ENCODE measurements around the gene TBX3.

The TBX3 gene

DNA sequence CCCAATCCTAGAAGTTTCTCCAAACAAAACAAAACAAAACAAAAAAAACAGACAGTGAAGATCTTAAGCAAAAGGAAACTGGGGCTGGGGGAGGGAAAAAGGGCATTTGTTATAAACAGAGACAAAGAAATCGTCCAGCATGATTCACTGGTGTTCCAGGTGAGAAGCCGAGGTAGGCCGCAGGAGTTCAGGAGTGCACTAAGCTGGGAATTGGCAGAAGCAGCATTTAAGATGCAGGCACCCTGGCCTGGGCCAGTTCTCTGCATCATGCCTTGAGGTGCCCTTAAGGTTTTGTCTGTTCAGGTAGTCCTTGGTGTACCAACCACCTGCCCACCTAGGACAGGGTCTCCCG is 11.2 kb downstream of the TBX3 start:
- peak overlapping the region; percentile 73 for H3K4me3 ChIP-seq (replicated peaks; ENCODE audit: low read depth, low read length)
- TF ChIP-seq, protein P1, sequence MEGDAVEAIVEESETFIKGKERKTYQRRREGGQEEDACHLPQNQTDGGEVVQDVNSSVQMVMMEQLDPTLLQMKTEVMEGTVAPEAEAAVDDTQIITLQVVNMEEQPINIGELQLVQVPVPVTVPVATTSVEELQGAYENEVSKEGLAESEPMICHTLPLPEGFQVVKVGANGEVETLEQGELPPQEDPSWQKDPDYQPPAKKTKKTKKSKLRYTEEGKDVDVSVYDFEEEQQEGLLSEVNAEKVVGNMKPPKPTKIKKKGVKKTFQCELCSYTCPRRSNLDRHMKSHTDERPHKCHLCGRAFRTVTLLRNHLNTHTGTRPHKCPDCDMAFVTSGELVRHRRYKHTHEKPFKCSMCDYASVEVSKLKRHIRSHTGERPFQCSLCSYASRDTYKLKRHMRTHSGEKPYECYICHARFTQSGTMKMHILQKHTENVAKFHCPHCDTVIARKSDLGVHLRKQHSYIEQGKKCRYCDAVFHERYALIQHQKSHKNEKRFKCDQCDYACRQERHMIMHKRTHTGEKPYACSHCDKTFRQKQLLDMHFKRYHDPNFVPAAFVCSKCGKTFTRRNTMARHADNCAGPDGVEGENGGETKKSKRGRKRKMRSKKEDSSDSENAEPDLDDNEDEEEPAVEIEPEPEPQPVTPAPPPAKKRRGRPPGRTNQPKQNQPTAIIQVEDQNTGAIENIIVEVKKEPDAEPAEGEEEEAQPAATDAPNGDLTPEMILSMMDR (IDR thresholded peaks at IDR 0.05; ENCODE audit: low read depth, low read length, missing control alignments): no peak

DNA sequence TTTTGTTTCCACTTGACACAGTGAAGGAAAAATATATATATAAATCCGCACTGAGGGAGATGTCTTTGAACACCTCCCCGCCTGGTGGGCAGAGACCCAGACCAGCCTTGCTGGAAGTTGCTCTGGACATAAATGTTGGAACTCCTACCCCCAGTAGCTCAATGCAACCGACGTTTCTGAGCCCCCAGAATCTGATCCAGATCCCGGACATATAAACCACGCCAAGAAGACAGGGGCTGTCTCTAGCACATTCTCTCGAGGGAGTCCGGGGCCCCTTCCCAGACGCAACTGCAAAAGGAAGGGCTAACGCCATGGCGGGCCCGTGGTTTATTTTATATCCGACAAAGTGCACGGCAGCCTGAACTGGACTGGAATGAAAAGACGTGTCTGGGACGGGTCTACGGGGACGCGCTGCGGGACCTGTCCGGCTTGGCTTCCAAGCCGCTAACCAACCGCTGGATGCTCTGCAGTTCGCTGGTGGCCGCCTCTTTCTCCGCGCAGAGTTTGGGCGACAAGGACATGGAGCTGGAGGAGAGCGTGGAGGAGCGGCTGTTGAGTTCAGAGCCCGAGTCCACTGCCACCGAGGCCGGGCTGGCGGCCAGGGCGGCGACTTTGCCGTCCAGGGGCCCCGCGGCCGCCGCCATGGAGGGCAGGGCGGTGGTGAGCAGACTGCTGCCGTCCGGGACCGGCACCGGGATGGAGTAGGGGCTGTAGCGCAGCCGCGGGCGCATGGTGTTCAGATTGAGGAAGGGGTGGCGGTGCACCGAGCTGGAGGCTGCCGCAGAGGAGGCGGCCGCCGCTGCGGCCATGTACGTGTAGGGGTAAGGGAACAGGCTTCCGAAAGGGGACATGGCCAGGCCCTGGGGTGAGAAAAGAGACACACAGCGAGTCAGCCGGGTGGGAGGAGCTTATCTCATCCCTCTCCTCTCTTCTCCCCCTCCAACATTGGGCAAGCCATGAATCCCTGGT is 12.2 kb downstream of the TBX3 start:
- H3K4me3 ChIP-seq (replicated peaks; ENCODE audit: low read depth, low read length): peak overlapping the region; percentile 73
- DNase-seq (ENCODE audit: extremely low read depth, low read depth): no peak
- TF ChIP-seq, protein P1 (IDR thresholded peaks at IDR 0.05; ENCODE audit: low read depth, low read length, missing control alignments): no peak

More for the DNA sequence above, 11.2 kb downstream of the TBX3 start:
- no peak for DNase-seq (ENCODE audit: extremely low read depth, low read depth)

DNA sequence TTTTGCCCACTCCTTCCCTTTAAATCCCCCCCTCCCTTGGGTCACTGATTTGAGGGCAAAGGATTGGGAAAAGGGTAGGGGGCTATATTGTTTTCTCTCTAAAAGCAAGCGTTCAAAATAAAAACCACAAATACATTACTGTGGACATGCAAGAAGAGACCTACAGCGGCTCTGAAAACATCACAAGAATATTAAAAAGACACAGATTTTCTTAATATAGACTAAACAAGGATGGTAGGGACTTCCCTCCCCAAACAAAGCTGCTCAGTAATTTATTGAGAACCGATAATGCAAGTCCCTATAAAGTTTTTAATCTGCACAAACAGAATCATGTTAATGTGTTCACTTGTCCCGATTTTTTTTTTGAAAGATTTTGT is 12.9 kb downstream of the TBX3 start:
- TF ChIP-seq, protein P1 (IDR thresholded peaks at IDR 0.05; ENCODE audit: low read depth, low read length, missing control alignments): no peak
- no peak for DNase-seq (ENCODE audit: extremely low read depth, low read depth)
- H3K4me3 ChIP-seq (replicated peaks; ENCODE audit: low read depth, low read length): peak overlapping the region; percentile 73

DNA sequence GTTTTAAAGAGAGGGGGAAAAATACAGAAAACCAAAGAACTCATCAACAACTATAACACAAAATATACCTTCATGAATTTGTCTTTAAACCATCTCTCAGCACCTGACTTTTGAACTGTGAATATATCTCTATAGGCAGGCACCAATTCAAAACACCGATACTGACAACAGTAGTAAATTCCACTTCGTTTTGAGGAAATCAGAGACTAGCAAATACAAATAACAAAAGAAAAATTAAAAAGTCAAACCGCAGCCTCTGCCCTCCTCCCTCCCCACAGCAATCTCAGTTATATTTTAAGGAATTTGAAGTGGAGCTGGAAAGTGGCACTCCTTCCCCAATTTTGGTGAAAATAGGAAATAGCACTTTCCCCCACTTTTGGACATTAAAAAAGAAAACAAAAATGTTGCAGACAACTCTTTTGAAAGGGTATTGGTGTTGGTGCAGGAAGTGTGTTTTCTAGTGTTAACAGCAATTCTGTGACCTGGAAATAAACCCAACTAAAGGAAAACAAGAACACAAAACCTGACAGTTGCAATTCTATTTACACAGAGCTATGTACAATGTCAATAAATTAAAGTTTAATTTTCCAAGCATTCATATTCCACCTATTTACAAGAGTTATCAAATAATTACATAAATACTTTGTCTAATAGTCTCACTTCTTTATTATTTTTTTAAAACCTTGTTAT is 13.5 kb downstream of the TBX3 start:
- H3K4me3 ChIP-seq (replicated peaks; ENCODE audit: low read depth, low read length): peak overlapping the region; percentile 73
- TF ChIP-seq, protein P1 (IDR thresholded peaks at IDR 0.05; ENCODE audit: low read depth, low read length, missing control alignments): no peak
- DNase-seq (ENCODE audit: extremely low read depth, low read depth): no peak

DNA sequence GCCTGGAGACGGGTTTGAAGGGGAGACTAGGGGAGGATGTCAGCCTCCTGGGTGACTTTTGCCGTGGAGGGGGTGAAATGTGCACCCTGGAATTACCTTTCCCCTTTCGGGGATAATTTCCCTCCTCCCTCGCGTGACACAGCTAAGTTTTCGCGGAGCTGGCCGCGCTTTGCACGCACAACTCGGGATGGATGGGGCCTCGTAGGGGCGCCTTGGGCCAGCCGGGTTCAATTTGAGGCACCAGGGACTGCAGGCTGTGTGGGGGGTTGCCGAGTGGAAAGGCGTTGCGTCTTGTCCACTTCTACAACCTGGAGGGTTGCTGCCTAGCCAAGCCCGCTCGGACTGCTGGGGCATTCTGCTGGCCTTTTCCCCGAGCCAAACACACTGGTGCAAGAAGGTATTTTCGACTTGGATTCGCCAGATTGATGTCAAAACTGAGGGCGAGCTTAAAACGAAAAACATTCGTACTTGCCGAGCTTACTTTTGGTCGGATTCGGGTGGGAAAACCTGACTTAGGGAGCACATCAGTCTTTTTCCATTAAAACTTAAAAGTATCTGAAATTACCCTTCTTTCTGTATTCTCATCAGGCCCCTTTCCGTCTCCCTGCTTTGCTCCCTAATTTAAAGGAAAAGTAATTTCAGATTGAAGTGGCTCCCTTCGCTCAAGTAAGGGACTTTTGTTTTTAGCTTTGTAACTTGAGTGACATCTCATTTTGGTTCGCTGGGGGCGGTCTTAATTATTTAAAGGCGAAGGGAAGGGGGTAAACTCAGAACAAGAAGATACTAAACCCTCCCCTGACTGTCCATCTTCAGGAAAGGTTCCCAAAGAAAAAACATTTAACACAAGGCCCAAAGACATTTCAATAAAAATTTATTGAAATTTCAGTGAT is 14.3 kb downstream of the TBX3 start:
- TF ChIP-seq, protein P1 (IDR thresholded peaks at IDR 0.05; ENCODE audit: low read depth, low read length, missing control alignments): no peak
- DNase-seq (ENCODE audit: extremely low read depth, low read depth): no peak
- H3K4me3 ChIP-seq (replicated peaks; ENCODE audit: low read depth, low read length): peak overlapping the region; percentile 73

DNA sequence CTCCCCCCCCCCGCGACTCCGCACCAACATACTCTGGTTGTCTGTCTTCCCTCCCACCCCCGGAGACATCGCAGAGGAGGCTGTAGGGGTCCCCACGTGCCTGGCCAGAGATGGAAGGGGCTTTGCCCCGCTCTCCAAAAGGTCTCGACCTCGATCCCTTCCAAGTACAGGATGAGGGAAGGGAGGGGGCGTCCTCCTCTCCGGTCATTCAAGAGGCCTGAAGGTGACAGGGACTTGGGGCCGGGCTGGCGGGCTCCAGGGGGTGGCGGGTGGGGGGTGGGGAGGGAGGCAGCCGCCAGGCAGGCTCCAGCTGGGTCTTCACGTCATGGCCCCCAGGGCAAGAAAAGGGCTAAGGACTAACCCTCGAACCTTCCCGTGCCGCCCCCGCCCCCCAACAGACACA is 15.1 kb downstream of the TBX3 start:
- no peak for DNase-seq (ENCODE audit: extremely low read depth, low read depth)
- H3K4me3 ChIP-seq (replicated peaks; ENCODE audit: low read depth, low read length): peak overlapping the region; percentile 73
- TF ChIP-seq, protein P1 (IDR thresholded peaks at IDR 0.05; ENCODE audit: low read depth, low read length, missing control alignments): no peak

Data from HFF-Myc (cell line).